Measurements from ENCODE around the gene CTSD.

CTSD gene

GRCh38 chr11:1765871-1766718 lies 2.4 kb upstream of the CTSD start:
- Histone ChIP-seq H3K9ac (ENCODE audit: low read depth, low read length) (no peak overlapping the region), H3K36me3 (ENCODE audit: insufficient read depth, low read depth, low read length) (peaks cover under 1% of the 10 kb centered on the region; the same call in 1 of the 2 replicates), H3K27me3 (ENCODE audit: insufficient read depth, low read length) (no peaks in the 10 kb centered on the region), H3K4me3 (ENCODE audit: low read length) (no peak overlapping the region), H3K9me3 (ENCODE audit: insufficient read depth, low read depth, low read length) (no peaks in the 10 kb centered on the region), H3K27ac (ENCODE audit: low read length) (no peak overlapping the region), H3K4me1 (ENCODE audit: insufficient read depth, low read length) (no peaks in the 10 kb centered on the region; the same call in 1 of the 2 replicates)

- Histone ChIP-seq H3K4me3 (ENCODE audit: low read length) (peak overlapping the region; percentile 82), H3K27ac (ENCODE audit: low read length) (no peak overlapping the region), H3K36me3 (ENCODE audit: insufficient read depth, low read depth, low read length) (peaks cover 5% of the 10 kb centered on the region; the same call in 1 of the 2 replicates), H3K9me3 (ENCODE audit: insufficient read depth, low read depth, low read length) (no peaks in the 10 kb centered on the region), H3K9ac (ENCODE audit: low read depth, low read length) (peak overlapping the region; percentile 83), H3K27me3 (ENCODE audit: insufficient read depth, low read length) (no peaks in the 10 kb centered on the region), H3K4me1 (ENCODE audit: insufficient read depth, low read length) (no peaks in the 10 kb centered on the region)
These were observed 361 bp downstream of the CTSD start for GRCh38 chr11:1763336-1763795.

- Histone ChIP-seq H3K4me1 (ENCODE audit: insufficient read depth, low read length) (no peaks in the 10 kb centered on the region), H3K36me3 (ENCODE audit: insufficient read depth, low read depth, low read length) (peaks cover 5% of the 10 kb centered on the region; the same call in 1 of the 2 replicates), H3K27me3 (ENCODE audit: insufficient read depth, low read length) (no peaks in the 10 kb centered on the region), H3K4me3 (ENCODE audit: low read length) (peak overlapping the region; percentile 82), H3K27ac (ENCODE audit: low read length) (no peak overlapping the region), H3K9ac (ENCODE audit: low read depth, low read length) (peak overlapping the region; percentile 83), H3K9me3 (ENCODE audit: insufficient read depth, low read depth, low read length) (no peaks in the 10 kb centered on the region)
These were observed 1.0 kb downstream of the CTSD start for GRCh38 chr11:1762537-1763302.

DNA sequence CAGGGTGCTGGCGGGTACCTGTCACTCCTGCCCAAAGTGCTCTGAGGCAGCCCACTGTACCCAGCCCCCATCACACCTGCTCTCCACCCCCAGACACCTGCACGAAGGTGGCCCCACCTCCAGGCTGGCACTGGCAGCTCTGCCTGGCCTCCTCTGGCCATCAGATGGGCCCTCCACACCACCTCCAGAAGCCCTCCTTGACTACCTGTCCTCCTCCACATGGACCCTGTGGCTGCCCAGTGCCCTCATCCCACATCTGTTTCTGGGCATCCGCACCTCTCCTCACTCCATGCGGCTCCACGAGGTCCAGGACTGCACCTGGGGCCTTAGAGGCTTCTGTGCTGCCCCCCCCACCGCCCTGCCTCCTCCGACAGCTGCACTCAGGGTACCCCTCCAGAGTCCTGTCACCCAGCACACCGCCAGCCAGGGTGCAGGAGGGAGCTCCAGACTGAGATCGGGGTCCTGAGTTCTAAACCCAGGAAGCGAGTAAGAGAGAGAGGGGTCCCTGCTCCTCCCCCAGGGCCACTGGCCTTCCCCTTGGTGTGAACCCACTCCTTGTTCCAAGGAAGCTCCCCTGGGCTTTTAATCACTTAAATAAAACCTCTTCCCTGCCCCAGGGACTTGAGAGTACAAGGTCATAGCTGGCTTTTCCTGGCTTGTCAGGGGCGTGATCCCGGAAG lies 1.7 kb downstream of the CTSD start:
- Histone ChIP-seq H3K9ac (ENCODE audit: low read depth, low read length) (no peak overlapping the region), H3K36me3 (ENCODE audit: insufficient read depth, low read depth, low read length) (peaks cover 11% of the 10 kb centered on the region; the same call in 1 of the 2 replicates), H3K9me3 (ENCODE audit: insufficient read depth, low read depth, low read length) (no peaks in the 10 kb centered on the region), H3K4me3 (ENCODE audit: low read length) (no peak overlapping the region; the same call in 1 of the 2 replicates), H3K27ac (ENCODE audit: low read length) (no peak overlapping the region), H3K4me1 (ENCODE audit: insufficient read depth, low read length) (no peaks in the 10 kb centered on the region), H3K27me3 (ENCODE audit: insufficient read depth, low read length) (no peaks in the 10 kb centered on the region)

DNA sequence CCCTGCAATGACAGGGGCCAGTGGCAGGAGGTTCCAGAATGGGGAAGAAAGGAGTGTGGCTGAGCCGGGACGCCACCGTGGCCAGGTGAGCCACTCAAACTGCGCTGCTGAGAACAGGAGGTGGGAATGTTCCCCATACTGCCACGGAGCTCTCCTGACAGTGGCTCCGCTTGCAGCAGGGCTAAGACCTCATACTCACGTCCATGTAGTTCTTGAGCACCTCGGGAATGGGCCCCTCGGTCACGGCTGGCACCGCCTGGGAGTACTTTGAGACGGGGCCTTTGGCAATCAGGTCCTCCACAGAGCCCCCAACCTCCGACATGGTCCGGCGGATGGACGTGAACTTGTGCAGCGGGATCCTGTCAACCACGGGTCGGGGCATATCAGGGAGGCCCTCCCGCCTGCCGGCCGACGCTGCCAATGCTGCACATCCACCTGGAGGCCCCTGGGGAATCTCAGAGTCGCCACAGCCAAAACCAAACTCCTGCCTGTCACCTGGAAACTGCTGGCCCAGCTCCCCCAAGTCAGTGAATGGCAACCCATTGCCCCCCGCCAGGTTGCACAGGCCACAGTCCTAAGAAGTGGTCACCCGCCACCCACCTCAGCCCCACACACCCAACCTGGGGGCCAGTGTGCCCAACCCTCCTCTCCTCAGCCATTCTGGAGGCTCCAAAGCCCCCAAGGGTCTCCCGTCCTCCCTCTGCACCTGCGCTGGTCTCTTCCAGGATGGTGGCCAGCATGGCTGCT lies 2.4 kb downstream of the CTSD start:
- no peaks in the 10 kb centered on the region for H3K9me3 ChIP-seq (ENCODE audit: insufficient read depth, low read depth, low read length)
- no peaks in the 10 kb centered on the region for H3K27me3 ChIP-seq (ENCODE audit: insufficient read depth, low read length)
- no peak overlapping the region for H3K9ac ChIP-seq (ENCODE audit: low read depth, low read length)
- H3K36me3 ChIP-seq (ENCODE audit: insufficient read depth, low read depth, low read length), result peaks cover 13% of the 10 kb centered on the region; the same call in 1 of the 2 replicates
- H3K4me1 ChIP-seq (ENCODE audit: insufficient read depth, low read length), result no peaks in the 10 kb centered on the region
- no peak overlapping the region for H3K4me3 ChIP-seq (ENCODE audit: low read length)
- no peak overlapping the region for H3K27ac ChIP-seq (ENCODE audit: low read length)

DNA sequence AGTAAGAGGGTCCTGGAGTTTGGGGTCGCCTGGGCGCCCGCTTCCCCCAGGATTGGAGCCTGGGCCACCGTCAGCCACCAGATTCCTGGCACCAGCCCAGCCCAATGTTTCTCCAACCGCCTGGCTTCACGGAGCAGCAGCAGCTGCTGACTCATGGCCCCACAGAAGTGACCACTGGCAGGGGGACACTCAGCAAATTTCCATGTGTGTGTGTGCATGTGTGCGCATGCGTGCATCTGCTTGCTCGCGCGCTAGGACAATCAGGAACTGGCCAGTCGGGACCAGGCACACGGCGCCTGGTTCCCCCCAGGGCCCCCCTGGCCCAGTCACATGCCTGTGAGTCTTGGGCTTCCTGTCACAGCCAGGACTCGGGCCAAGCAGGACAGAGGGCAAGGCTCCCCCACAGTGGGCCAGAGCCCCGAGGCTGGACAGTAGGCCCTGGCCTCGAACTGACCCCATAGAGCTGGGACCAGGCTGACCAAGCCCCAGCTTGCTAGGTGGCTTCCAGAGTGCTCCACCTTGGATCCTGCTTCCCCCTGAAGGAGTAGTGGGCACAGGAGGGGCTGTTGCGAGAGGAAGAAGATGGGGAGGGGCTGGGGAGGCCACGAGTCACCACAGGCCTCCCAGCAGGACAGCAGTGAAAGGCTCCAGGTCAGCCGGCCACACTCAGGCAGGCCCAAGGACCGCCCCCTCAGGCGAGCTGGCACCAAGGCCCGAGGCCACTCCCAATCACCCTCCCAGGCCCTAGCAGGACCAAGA lies 3.2 kb downstream of the CTSD start:
- Histone ChIP-seq H3K4me1 (ENCODE audit: insufficient read depth, low read length) (no peaks in the 10 kb centered on the region), H3K27ac (ENCODE audit: low read length) (no peak overlapping the region), H3K4me3 (ENCODE audit: low read length) (no peak overlapping the region), H3K9ac (ENCODE audit: low read depth, low read length) (no peak overlapping the region), H3K9me3 (ENCODE audit: insufficient read depth, low read depth, low read length) (no peaks in the 10 kb centered on the region), H3K36me3 (ENCODE audit: insufficient read depth, low read depth, low read length) (peaks cover 20% of the 10 kb centered on the region; the same call in 1 of the 2 replicates), H3K27me3 (ENCODE audit: insufficient read depth, low read length) (no peaks in the 10 kb centered on the region)

DNA sequence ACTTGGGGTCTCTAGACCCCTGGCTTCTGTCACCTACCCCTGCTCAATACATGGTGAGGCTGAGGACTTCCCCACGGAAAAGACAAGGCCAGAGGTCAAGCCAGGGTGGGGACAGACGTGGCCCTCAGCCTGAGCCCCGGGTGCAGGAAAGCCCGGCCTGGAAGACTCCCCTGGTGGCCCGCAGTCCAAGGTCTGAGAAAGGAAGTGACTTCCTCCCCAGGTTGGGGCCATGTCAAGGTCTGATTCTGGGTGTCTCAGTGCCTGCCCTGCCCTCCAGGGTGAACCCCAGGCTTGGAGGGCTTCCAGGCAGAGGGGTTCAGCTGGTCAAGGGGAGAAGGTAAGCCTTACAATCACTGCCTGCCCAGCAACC lies 3.9 kb downstream of the CTSD start:
- H3K27me3 ChIP-seq (ENCODE audit: insufficient read depth, low read length), result no peaks in the 10 kb centered on the region
- H3K27ac ChIP-seq (ENCODE audit: low read length), result no peak overlapping the region
- no peak overlapping the region for H3K4me3 ChIP-seq (ENCODE audit: low read length)
- no peaks in the 10 kb centered on the region for H3K4me1 ChIP-seq (ENCODE audit: insufficient read depth, low read length)
- H3K9me3 ChIP-seq (ENCODE audit: insufficient read depth, low read depth, low read length), result no peaks in the 10 kb centered on the region
- H3K9ac ChIP-seq (ENCODE audit: low read depth, low read length), result no peak overlapping the region
- peaks cover 26% of the 10 kb centered on the region; the same call in 1 of the 2 replicates for H3K36me3 ChIP-seq (ENCODE audit: insufficient read depth, low read depth, low read length)

- Histone ChIP-seq H3K9ac (ENCODE audit: low read depth, low read length) (no peak overlapping the region), H3K9me3 (ENCODE audit: insufficient read depth, low read depth, low read length) (no peaks in the 10 kb centered on the region), H3K4me1 (ENCODE audit: insufficient read depth, low read length) (no peaks in the 10 kb centered on the region), H3K27me3 (ENCODE audit: insufficient read depth, low read length) (no peaks in the 10 kb centered on the region), H3K27ac (ENCODE audit: low read length) (no peak overlapping the region), H3K36me3 (ENCODE audit: insufficient read depth, low read depth, low read length) (peaks cover 32% of the 10 kb centered on the region; the same call in 1 of the 2 replicates), H3K4me3 (ENCODE audit: low read length) (no peak overlapping the region)
These were observed 4.4 kb downstream of the CTSD start for GRCh38 chr11:1759151-1759850.

DNA sequence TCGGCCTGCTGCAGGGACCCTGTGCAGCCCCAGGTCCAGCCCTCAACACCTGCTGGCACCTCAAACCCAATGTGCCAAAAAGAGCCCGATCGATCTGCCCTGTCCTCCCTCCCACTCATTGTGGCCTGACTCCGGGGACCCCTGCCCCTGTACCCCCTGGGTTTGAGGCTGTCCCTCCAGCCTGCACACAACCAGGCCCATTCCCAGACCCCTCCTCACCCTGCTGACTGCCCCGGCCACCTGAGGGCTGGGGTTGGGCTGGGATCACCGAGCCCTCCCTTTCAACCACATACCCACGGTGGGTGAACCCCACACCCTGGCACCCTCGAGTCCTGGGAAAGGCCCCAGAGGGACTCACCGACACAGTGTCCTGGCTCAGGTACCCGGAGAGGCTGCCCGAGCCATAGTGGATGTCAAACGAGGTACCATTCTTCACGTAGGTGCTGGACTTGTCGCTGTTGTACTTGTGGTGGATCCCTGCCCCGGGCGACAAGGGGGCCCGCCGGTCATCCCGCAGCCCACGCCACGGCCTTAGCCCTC lies 5.0 kb downstream of the CTSD start:
- no peak overlapping the region for H3K4me3 ChIP-seq (ENCODE audit: low read length)
- peaks cover 32% of the 10 kb centered on the region; the same call in 1 of the 2 replicates for H3K36me3 ChIP-seq (ENCODE audit: insufficient read depth, low read depth, low read length)
- no peaks in the 10 kb centered on the region for H3K4me1 ChIP-seq (ENCODE audit: insufficient read depth, low read length)
- H3K9ac ChIP-seq (ENCODE audit: low read depth, low read length), result no peak overlapping the region
- no peaks in the 10 kb centered on the region for H3K27me3 ChIP-seq (ENCODE audit: insufficient read depth, low read length)
- no peaks in the 10 kb centered on the region for H3K9me3 ChIP-seq (ENCODE audit: insufficient read depth, low read depth, low read length)
- no peak overlapping the region for H3K27ac ChIP-seq (ENCODE audit: low read length)

Measured in iPS-20b (cell line).